EL (cell line): Measurements from ENCODE around the gene DSCAML1.

Source experiments
- DNase-seq: peaks from one replicate; pipeline ENCODE4 v3.0.0-alpha.2; 2016

The DSCAML1 gene

GRCh38 chr11:117511483-117511930 lies 285.5 kb downstream of the DSCAML1 start:
- no peak for DNase-seq

GRCh38 chr11:117510646-117511045 lies 286.4 kb downstream of the DSCAML1 start:
- DNase-seq: no peak

GRCh38 chr11:117509543-117509942 lies 287.5 kb downstream of the DSCAML1 start:
- no peak for DNase-seq

- DNase-seq: no peak
These were observed 290.0 kb downstream of the DSCAML1 start for GRCh38 chr11:117506971-117507370.

GRCh38 chr11:117505285-117505970 lies 291.6 kb downstream of the DSCAML1 start:
- no peak for DNase-seq

- no peak for DNase-seq
These were observed 294.3 kb downstream of the DSCAML1 start for GRCh38 chr11:117502779-117503100.

GRCh38 chr11:117502015-117502778 lies 294.8 kb downstream of the DSCAML1 start:
- DNase-seq: no peak

GRCh38 chr11:117501237-117501898 lies 295.6 kb downstream of the DSCAML1 start:
- DNase-seq: no peak

- DNase-seq: no peak
These were observed 298.2 kb downstream of the DSCAML1 start for GRCh38 chr11:117498791-117499190.

GRCh38 chr11:117497206-117497951 lies 299.6 kb downstream of the DSCAML1 start:
- DNase-seq: no peak

- DNase-seq: no peak
These were observed 301.7 kb downstream of the DSCAML1 start for GRCh38 chr11:117495357-117495756.

- DNase-seq: no peak
These were observed 304.3 kb downstream of the DSCAML1 start for GRCh38 chr11:117492578-117493251.

- no peak for DNase-seq
These were observed 306.1 kb downstream of the DSCAML1 start for GRCh38 chr11:117490911-117491310.

GRCh38 chr11:117489999-117490679 lies 306.9 kb downstream of the DSCAML1 start:
- DNase-seq: no peak

- no peak for DNase-seq
These were observed 307.7 kb downstream of the DSCAML1 start for GRCh38 chr11:117488996-117489952.

GRCh38 chr11:117486059-117486458 lies 311.0 kb downstream of the DSCAML1 start:
- no peak for DNase-seq

GRCh38 chr11:117484156-117484555 lies 312.9 kb downstream of the DSCAML1 start:
- no peak for DNase-seq

- DNase-seq: no peak
These were observed 313.6 kb downstream of the DSCAML1 start for GRCh38 chr11:117483372-117483771.

GRCh38 chr11:117482881-117483280 lies 314.1 kb downstream of the DSCAML1 start:
- DNase-seq: no peak

GRCh38 chr11:117481885-117482284 lies 315.1 kb downstream of the DSCAML1 start:
- no peak for DNase-seq

GRCh38 chr11:117481036-117481435 lies 316.0 kb downstream of the DSCAML1 start:
- DNase-seq: no peak
